Esophagus squamous epithelium (tissue), 5 donors: ENCODE data around the gene SFXN5. TPM values are rescaled to one million over a fixed set of nuclear protein-coding genes. Genes with fewer than 3 reads are reported as not detected.

ENCODE experiments used
- DNase-seq: peaks from one replicate; lab custom pipeline; 2025; lab: John Stamatoyannopoulos, UW
- H3K27ac ChIP-seq, 4 donors: fragments of 200-600 bp; sonication (generic); one replicate each; pipeline ENCODE4 v1.5.1; 2016 to 2019; ENCODE audit warnings: mild to moderate bottlenecking in 1 of 4
- H3K27me3 ChIP-seq, 4 donors: fragments of 200-600 bp; sonication (generic); 1 replicate in 3 of 4; 2 replicates in 1 of 4; pipeline versions ENCODE4 v1.5.1 to v1.6.0; 2017 to 2021; ENCODE audit warnings: antibody characterized with exemption in 1 of 4
- H3K36me3 ChIP-seq, 3 donors: fragments of 200-600 bp; sonication (generic); one replicate each; pipeline ENCODE4 v1.5.1; 2016 to 2019
- H3K4me1 ChIP-seq, 3 donors: fragments of 200-600 bp; sonication (generic); one replicate each; pipeline ENCODE4 v1.5.1; 2017 to 2019
- H3K4me3 ChIP-seq, 4 donors: fragments of 200-600 bp; sonication (generic); 1 replicate in 3 of 4; 2 replicates in 1 of 4; pipeline ENCODE4 v1.5.1; 2016 to 2019; ENCODE audit warnings: mild to moderate bottlenecking in 2 of 4, moderate library complexity in 1 of 4
- H3K9me3 ChIP-seq, 3 donors: fragments of 200-600 bp; sonication (generic); one replicate each; pipeline ENCODE4 v1.5.1; 2016 to 2019
- POLR2A ChIP-seq, 4 donors: fragments of 450-650 bp; IDR thresholded peaks; one replicate each; pipeline ENCODE4 v1.6.1; 2017; ENCODE audit warnings: antibody characterized with exemption in 4 of 4, mild to moderate bottlenecking in 4 of 4, moderate library complexity in 3 of 4
- whole genome bisulfite sequencing, 2 donors: methylation state at CpG; one replicate each; pipeline ENCODE4 v1.1.5; 2018; 5-methylcytosine and 5-hydroxymethylcytosine counted together
- intact Hi-C: fragments of 100-400 bp; cut with DNase I; formaldehyde crosslinking; loops from one replicate; pipeline ENCODE4 v1.15.0; 2022
- total RNA-seq, 4 donors: library from RNA; depleted of rRNA; stranded (reverse); fragments of >200 nt; gene quantifications; one replicate each; pipeline ENCODE4 v1.1.0, GENCODE V29; 2016
- TF ChIP-seq, protein P1 (sequence below), 6 experiments: fragments of 450-650 bp in 4 of 6; fragments of 200-600 bp in 2 of 6; sonication (generic) in 2 of 6; IDR thresholded peaks; one replicate each; pipeline ENCODE4 v1.5.1; 2016 to 2019; ENCODE audit warnings: antibody characterized with exemption in 6 of 6, mild to moderate bottlenecking in 4 of 6, moderate library complexity in 4 of 6
- donor health status: DM: yes; HTN: yes; CAD: no.

SFXN5 gene
- total RNA-seq, 4 donors from 2014 or later, result 4.2 to 16.4 (median 12.7) TPM

DNA sequence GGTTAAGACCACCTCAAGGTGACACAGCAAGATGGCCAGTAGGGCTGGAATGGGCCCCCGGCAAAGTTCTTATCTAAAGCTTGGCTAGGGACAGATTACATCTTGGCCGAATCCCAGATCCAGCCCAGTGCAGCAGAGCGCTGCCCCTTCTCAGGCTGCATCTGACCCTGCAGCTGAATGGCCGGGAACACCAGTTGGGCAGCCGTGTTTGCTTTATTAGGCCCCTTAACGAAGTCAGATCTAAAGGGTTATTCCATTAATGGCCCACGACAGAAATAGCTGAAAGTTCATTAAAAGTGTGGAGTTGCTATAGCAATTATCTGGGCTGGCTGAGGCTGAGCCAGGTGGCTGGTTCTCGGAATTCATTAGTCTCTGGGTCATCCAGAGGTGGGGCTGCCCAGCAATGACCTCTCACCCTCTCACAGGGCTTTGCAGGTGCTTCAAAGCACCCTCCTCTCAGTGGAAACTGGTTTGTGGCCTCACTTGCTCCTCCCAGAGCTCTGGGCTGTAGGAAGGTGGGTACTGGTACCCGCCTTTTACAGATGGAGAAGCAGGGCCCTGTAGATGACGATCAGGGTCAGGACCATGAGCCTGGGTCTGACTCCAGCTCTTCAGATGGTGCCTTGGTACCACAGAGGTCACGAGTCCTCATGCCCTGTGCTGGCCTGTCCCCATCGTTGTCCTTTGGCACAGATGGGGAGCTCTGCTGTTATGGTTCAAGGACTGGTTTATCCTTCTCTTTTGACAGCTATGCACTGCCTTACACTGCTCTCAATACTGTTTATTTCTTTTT, 85.4 kb downstream of the SFXN5 start:
- 78 to 92% methylated on average over 6 to 12 of the region's 12 CpGs for WGBS, 2 donors
- Histone ChIP-seq H3K9me3 (no peaks in the 10 kb centered on the region), H3K27me3 (no peaks in the 10 kb centered on the region), H3K4me3 (no peak overlapping the region), H3K27ac (no peak overlapping the region), H3K36me3 (peaks cover 0 to 27% (median 0%) of the 10 kb centered on the region in 3 donors), H3K4me1 (no peaks in the 10 kb centered on the region)
- no peak for DNase-seq
- intact Hi-C loops, result no loop called here
- TF ChIP-seq, protein P1, sequence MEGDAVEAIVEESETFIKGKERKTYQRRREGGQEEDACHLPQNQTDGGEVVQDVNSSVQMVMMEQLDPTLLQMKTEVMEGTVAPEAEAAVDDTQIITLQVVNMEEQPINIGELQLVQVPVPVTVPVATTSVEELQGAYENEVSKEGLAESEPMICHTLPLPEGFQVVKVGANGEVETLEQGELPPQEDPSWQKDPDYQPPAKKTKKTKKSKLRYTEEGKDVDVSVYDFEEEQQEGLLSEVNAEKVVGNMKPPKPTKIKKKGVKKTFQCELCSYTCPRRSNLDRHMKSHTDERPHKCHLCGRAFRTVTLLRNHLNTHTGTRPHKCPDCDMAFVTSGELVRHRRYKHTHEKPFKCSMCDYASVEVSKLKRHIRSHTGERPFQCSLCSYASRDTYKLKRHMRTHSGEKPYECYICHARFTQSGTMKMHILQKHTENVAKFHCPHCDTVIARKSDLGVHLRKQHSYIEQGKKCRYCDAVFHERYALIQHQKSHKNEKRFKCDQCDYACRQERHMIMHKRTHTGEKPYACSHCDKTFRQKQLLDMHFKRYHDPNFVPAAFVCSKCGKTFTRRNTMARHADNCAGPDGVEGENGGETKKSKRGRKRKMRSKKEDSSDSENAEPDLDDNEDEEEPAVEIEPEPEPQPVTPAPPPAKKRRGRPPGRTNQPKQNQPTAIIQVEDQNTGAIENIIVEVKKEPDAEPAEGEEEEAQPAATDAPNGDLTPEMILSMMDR (IDR thresholded peaks at IDR 0.05), result no peak
- TF ChIP-seq POLR2A (IDR thresholded peaks at IDR 0.05), result no peak

DNA sequence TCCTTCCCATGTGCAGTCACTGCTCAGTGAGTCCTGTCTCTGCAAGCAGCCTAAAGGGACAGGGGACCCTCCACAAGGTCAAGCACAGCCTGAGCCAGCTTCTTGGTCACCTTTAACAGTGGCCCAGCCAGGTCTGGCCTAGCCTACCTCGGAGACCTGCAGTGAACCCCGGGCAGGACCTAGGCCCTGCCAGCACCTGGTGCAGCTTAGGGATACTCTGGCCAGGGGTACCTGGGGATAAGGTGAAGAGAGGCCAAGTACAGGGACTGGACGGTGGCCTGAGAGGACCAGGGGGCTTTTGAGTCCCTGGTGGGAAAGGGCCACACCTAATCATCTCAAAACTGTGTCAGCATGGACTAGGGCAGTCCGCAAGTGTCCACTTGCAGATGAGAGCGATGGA, 86.4 kb downstream of the SFXN5 start:
- intact Hi-C loops, result no loop called here
- Histone ChIP-seq H3K36me3 (peaks cover 0 to 27% (median 0%) of the 10 kb centered on the region in 3 donors), H3K9me3 (no peaks in the 10 kb centered on the region), H3K27ac (no peak overlapping the region), H3K27me3 (no peaks in the 10 kb centered on the region), H3K4me1 (no peaks in the 10 kb centered on the region), H3K4me3 (no peak overlapping the region)
- 90 to 94% methylated on average over 3 of the region's 5 CpGs for WGBS, 2 donors
- TF ChIP-seq, protein P1 (IDR thresholded peaks at IDR 0.05), result no peak
- no peak for TF ChIP-seq POLR2A (IDR thresholded peaks at IDR 0.05)
- no peak for DNase-seq

DNA sequence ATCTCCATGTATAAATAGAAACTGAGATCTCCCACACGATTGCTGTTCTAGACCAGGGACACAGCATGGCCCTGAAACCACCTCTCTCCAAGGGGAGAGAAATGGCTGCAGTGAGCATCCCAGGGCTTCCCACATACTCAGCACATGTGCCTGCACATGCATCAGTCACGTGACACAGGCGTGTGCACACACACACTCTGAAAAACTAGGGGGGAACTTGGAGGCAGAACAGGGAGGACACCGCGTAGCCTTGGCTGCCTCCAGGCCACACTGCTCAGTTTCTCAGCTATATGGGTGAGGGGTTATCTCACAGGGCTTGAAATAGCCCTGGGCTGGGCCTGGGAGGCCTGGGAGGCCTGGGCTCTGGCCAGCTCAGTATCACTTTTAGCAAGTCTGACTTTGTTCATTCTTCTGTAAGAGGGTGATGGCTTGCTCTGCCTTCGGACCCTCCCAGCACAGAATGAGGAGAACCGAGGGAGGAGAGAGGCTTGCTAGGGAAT, 87.3 kb downstream of the SFXN5 start:
- H3K9me3 ChIP-seq, result no peaks in the 10 kb centered on the region
- H3K4me3 ChIP-seq, result no peak overlapping the region
- peaks cover 0 to 27% (median 0%) of the 10 kb centered on the region in 3 donors for H3K36me3 ChIP-seq
- no peaks in the 10 kb centered on the region for H3K27me3 ChIP-seq
- TF ChIP-seq, protein P1 (IDR thresholded peaks at IDR 0.05), result no peak
- TF ChIP-seq POLR2A (IDR thresholded peaks at IDR 0.05), result no peak
- intact Hi-C loops, result no loop called here
- no peaks in the 10 kb centered on the region for H3K4me1 ChIP-seq
- H3K27ac ChIP-seq, result no peak overlapping the region
- whole genome bisulfite sequencing, 2 donors, result 66 to 76% methylated on average over 3 to 4 of the region's 7 CpGs
- DNase-seq, result no peak

DNA sequence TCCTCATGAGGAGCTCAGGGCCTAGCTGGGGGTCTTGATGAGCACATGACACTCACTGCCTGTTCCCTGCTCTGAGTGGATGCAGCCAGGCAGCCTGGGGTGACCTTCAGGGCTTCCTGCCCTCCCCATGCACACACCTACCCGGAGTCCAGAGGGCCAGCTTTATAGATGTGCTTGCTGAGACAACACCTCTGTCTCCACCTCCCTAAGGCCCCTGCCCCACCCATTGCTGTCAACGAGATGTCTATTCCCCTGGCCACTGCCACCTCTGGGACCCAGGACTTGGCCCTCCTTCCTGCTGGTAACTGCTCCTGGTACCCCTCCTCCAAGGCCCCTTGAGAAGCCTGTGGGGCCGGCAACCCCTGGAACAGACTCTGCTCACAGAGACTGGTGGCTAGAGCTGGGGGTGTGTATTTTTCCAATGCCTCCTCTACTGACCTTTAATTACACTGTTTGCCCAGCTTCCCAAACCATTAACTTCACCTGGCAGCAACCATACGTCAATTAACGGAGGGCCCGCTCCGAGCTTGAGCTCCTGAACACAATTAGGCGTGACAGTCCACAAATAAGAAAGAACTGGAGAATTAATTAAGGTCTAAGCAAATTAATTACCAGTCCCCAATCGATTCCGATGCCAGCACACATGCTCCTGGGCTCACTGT, 87.9 kb downstream of the SFXN5 start:
- intact Hi-C loops, result no loop called here
- Histone ChIP-seq H3K36me3 (peaks cover 0 to 27% (median 0%) of the 10 kb centered on the region in 3 donors), H3K4me1 (no peaks in the 10 kb centered on the region), H3K27me3 (no peaks in the 10 kb centered on the region), H3K4me3 (no peak overlapping the region), H3K9me3 (no peaks in the 10 kb centered on the region), H3K27ac (no peak overlapping the region)
- no peak for DNase-seq
- no peak for TF ChIP-seq POLR2A (IDR thresholded peaks at IDR 0.05)
- TF ChIP-seq, protein P1 (IDR thresholded peaks at IDR 0.05), result no peak
- WGBS, 2 donors, result 86 to 95% methylated on average over 7 to 8 of the region's 10 CpGs
